GM18498 (cell line): ENCODE measurements around the gene PSMA3.

ENCODE experiments used
- ATAC-seq: cut with Tn5 transposase; IDR thresholded peaks from one replicate; pipeline ENCODE4 v1.9.1; 2021; ENCODE audit warnings: mild to moderate bottlenecking, moderate library complexity; ENCODE audit not compliant: unreplicated experiment

PSMA3 gene

DNA sequence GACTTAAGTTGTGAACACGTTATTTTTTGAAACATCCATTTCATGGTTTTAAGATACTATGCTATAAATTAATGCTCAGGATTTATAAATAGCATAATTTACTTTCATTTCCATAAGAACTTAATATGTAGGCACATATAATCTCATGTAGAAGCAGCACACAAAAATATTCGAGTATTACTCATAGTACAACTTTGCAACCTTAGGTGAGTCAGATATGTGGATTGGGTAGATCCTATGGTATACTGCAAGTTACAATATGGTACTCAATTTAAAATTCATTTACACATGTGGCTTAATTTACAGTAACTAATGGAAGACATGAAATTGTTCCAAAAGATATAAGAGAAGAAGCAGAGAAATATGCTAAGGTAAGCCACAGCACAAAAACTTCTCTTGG is 26.0 kb downstream of the PSMA3 start:
- ATAC-seq, result no peak

DNA sequence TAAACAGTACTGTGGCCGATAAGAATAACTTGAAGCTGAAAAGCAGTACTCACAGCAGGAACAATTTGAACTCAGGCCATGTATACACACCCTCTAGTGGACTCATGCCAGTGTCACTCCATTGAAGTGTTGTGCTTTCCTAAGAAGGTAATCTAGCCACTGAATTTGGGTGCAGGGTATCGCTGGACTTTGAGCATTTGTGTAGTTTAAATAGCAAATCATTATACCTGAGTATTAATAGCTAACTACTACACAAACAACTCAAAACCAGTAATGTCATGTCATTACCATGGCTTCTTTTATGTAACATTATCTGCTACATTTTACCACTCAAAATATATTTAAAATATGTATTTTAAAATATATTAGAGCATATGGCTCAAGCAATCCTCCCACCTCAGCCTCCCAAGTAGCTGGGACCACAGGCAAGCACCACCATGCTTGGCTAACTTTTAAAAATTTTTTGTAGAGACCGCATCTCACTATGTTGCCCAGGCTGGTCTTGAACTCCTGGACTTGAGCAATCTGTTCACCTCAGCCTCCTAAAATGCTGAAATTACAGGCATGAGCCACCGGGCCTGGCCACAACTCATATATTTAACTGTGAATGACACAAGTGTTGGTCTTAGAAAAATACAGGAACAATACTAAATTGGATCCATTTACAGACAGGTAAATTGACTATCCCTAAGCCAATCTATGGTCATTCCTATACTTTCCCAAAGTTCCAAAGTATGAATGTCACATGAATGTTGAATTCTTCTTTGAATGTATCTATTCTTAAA is 28.1 kb downstream of the PSMA3 start:
- no peak for ATAC-seq

DNA sequence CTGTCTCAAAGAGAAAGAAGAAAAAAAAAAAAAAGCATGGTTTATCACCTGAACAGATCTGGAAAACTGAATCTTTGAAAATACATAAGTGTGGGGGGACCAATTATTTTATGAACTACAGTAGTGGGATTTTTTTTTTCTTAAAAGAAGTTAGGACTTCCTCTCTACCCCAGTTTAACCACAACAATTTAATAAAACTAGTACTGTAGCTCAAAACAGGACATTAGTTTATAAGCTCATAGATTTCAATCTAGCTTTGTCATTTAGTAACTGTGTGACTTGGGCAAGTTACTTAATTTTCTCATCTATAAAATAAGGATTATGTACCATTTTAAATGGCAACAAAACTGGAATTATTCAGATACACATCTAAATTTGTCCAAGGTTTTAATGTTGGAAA is 30.2 kb downstream of the PSMA3 start:
- no peak for ATAC-seq

DNA sequence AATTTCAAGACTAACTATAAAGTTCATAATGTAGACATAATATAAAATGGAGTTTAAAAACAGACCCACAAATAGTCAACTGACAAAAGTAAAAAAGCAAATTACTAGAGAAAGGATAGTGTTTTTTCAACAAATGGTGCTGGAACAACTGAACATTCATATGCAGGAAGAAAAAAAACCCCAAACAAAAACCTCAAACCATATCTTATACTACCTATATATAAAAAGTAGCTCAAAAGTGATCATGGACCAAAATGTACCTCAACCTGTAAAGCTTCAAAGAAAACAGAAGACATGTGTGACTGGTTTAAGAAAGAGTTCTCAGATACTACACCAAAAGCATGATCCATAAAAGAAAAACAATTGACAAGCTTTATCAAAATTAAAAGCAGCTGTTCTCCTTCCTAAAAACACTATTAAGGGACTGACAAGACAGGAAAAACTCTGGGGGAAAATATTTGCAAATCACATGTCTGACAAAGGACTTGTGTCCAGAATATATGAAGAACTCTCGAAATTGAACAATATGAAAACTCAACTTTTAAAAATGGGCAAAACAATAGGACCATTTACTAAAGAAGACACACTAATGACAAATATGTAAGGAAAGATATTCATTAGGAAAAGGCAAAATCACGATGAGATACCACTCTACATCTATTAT is 31.0 kb downstream of the PSMA3 start:
- no peak for ATAC-seq

DNA sequence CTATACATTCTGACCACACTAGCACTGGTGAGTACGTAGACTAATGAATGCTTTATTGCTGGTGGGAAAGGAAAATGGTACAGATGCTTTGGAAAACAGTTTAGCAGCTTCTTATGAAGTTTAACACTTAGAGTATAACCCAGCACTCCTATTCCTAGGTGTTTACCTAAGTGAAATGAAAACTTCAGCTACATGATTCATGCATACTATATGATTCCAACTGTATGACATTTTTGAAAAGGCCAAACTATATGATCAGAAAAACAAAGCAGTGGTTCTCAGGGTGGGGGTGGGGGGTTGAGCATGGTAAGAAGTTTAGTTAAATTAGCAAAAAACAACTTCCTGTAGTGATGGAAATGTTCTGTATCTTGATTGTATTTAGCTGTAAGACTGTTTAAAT is 31.6 kb downstream of the PSMA3 start:
- ATAC-seq, result no peak

DNA sequence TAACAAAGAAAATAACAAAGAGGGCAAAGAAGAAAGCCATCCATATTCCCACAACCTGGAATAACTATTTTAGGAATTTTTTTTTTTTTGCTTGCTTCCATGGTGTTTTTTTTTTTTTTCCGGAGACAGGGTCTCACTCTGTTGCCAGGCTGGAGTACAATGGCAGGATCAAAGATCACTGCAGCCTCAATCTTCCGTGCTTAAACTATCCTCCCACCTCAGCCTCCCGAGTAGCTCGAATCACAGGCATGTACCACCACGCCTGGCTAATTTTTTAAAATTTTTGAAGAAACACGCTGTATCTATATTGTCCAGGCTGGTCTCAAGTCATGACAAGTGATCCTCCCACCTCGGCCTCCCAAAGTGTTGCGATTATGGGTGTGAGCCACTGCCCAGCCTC is 33.5 kb downstream of the PSMA3 start:
- ATAC-seq, result no peak

DNA sequence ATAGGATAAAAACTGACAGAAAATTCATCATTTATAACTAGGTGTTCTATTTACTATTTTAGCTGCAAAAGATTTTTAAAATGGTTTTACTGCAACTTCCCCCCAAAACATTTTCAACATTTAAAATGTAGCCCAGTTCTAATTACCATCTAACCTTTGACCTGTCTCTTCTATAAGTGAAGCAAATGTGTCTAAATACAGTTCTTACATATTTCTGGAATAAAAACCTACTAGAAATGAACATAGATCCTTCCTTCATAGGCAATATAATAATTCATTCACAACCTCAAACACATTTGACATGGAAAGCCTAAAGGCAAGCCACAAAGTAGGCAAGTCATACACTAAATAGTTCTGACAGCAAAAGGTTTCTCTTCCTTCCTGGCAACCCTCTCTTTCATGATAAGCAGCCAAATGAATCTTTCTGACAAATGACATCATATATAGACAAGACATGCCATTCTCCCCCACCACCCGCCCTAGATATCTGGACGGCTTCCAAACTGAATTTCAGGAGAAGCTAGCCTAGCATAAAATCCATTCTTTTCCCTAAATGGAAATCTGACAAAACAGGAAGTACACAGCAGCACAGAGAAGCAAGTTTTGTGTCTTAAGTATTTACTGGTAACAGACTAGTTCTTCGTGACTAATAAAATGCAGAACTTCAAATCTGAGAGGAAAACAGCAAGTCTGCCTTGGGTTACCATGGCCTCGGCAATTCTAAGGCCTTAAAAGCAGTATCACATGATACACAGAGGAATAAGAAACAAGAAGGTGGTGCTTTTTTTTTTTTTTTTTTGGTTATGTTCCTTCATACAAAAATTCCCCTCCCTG is 36.5 kb downstream of the PSMA3 start:
- ATAC-seq, result peak; percentile 65

DNA sequence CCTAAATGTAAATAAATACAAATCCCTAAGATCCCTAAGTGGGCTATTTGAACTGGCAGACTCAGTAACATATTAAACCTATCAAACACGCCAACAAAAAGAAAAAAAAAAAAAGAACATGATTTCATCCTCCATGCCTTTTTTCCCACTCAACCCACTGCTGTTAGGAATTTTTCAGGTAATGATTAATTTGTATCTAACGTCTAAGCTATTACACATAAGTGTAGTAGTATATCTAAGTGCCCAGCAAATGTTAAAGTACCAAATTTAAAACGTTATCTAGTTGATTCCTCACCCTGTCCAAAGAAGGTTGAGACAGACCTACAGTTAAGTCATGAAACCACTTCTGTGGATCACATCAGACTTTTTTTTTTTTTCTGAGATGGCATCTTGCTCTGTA is 37.3 kb downstream of the PSMA3 start:
- ATAC-seq, result no peak

DNA sequence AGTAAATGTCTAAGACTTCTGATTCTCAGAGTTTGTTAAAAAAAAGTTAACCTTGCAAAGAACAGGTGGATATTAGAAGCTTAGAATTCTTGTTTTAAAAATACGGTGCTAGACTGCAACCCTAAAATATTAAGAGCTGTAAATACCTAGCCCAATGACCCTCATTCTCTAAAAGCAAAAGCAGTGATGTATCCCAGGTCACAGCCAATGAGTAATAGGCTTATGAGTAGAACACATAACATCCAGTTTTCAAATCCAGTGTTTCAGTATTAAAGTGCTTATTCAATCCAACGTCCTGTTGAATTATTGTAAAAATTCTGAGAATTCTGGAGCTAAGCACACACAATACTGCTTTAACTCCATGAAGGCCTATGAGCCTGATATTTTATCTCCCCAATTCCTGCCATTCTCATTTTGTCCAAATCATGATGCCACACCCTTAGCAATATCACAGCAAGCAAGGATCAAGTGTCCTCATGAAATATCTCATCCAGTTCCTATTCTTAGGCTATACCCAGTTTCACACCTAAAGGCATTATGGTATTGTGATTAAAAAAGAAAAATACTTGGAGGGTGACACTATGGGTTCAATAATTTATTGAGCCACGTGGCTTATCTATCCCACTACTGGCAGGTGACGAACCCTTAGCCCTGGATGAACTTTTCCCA is 38.4 kb downstream of the PSMA3 start:
- ATAC-seq, result no peak

DNA sequence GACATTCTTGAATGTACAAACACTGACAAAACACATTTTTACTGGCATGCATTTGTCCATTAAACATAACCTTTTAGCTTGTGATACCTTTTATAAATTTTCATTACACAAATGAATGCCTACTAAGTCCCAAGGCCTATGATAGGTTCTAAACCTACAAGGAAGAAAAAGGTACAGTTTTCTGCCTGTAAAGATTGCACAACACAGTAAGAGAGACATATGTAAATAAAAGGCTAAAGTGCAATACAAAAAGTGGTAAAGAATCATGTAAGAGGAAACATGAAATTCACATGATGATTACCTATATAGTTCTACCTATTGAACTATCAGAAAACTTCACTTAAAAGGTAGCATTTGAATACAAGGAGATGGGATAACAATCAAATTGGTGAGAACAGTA is 39.1 kb downstream of the PSMA3 start:
- no peak for ATAC-seq

DNA sequence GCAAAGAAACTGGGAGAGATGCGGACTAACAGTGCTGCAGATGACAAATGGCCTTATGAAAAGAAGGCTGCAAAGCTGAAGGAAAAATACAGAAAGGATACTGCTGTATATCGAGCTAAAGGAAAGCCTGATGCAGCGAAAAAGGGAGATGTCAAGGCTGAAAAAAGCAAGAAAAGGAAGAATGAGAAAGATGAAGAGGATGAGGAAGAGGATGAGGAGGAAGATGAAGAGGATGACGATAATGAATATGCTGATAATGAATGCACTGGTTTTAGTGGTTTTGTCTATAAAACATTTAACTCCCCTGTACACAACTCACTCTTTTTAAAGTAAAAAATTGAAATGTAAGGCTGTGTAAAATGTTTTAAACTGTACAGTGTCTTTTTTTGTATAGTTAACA is 40.5 kb downstream of the PSMA3 start:
- ATAC-seq, result no peak

DNA sequence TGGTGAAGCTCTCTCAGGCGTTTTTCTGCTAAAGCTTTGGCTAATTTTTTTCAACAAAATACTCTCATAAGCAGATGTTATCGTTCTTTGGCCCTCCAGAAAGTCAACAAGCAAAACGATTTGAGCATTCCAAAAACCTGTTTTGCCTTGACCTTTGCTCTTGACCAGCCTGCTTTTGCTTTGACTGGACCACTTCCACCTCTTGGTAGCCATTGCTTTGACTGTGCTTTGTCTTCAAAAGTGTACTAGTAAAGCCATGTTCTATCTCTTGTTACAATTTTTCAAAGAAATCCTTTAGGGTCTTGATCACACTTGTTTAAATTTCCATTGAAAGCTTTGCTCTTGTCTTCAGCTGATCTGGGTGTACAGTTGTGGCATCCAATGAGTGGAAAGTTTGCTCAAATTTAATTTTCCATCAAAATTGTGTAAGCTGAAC is 43.0 kb downstream of the PSMA3 start:
- no peak for ATAC-seq

DNA sequence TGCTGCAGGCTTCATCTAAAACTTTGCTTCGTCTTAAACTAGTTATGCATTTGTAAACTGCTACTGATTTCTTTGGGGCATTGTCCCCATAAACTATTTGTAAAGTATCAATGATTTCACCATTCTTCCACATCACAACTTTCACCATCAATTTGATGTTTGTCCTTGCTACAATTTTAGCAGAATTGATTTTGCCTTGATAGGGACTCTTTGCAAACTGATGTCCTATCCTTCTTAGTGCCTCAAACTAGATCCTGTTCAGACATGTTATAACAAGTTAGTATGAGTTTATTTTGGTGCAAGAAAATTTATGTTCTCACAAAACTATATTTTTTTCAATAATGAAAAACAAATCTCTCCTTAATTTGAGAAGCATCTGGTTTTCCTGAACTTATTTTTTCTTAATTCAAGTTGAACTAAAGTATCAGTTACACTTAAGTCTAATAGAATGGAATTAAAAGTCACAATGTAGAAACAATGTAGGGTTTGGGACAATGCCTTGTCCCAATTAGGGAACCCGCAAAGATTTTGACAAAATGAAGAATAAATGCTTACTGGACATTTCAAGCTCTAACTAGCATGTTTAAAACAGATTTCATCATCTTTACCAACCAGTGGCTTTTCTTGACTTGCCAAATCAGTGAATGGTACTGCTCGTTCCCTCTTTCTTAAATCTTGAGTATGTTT is 43.6 kb downstream of the PSMA3 start:
- no peak for ATAC-seq

DNA sequence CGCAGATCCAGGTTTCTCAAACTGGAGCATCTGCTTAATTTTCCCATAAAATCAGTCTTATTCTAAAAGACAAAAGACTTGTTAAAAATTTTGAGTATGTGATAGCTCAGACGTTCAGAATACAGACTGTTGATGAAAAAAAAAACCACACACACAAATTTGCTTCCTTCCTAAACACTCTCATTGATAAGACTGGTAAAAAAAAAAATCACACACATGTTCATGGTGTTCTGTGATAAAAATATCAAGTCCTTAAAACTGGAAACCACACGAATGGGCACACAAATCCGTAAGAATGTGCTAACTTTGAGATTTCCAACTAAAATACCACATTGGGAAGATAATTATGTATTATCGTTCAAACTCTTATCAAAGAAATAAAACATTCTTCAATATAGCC is 47.0 kb downstream of the PSMA3 start:
- no peak for ATAC-seq

DNA sequence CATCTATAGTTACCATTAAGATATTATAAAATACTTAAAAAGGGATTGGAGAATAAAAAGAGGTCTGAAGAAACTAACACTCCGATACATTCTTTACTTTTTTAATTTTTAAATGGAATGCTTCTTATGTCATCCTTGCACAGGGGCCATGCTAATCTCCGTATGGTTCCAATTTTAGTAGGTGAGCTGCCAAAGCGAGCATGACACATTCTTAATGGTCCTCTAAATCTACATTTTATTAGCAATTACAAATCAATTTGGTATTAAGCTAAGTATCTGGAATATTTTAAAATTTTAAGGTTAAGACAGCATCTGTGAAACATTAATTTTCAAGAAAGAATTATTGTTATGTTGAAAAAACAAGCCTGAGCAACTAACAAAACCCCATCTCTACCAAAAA is 47.5 kb downstream of the PSMA3 start:
- ATAC-seq, result no peak

DNA sequence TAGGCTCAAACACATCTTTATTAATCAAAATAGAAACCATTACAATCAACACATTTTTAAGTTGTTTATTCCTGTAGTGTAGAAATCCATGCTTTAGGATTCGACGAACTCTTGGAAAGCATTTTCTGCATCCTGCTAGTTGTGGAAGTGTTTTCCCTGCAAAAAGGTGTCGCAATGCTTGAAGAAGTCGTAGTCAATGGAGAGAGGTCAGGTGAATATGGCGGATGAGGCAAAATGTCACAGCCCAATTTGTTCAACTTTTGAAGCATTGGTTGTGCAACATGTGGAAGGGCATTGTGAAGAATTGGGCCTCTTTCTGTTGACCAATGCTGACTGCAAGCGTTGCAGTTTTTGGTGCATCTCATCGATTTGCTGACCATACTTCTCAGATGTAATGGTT is 49.6 kb downstream of the PSMA3 start:
- ATAC-seq, result no peak

DNA sequence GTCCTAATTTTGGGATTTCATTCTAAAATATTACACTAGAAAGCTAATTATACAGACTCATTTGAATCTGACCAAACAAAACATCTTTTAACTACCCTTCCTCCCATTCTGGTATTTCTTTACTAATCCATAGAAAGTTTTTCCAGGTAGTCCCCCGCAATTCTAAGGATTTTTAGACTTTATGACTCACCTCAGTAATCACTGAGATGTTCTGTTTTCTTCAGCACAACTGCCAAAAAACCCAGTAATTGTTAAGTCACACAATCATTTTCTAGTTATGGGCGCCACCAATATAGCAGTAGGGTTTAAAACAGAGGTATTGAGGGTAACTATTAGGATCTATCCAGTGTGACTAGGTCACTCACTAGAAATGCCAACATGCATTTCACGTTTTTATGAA is 52.1 kb downstream of the PSMA3 start:
- ATAC-seq, result no peak

DNA sequence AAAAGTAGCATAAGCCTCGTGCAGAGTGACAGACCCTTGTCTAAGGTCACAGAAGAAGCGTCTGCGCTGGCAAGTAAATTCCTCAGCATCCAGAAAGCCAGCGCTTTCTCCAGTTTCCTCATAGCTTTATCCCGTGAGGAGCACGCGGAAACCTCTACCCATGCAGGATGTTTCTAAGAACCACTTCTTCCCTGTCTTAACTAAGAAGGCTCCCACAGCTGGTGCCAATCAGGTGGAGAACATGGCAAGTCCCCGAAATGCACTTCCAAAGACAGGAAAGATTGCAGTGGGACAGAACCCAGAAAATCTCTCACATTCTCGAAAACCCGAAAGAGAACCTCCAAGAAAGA is 52.7 kb downstream of the PSMA3 start:
- peak; percentile 7 for ATAC-seq

DNA sequence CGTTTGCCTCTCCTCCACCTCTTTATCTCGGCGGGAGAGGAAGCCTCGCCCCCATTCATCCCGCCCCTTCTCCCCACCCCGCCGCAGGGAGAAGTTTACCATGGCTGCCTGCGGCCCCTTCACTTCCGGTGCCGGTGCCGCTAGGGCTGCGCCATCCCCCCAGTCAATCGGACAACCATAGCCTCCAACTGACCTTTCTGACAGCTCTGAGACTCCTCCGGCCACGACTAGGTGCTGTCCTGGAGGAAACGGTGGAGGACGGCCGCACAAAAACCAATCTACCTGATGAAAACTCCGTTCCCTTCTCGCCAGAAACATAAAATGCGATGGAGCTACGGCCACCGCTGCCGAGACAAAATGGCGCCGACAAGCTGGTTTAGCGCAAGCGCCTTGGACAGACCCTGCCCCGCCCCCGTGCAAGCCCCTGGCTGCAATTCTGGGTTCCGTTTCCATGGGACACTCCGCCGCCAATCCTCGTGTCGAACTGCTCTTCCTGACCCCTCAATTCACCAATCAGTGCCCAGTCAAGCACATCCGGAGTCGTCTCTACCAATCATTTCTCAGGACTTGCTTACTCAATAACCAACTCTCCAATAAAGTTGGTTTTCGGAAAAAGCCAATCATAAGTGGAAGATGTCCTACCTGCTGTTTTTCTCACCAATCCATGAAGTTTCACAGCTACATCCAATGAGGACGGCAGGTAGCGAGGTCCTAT is 53.3 kb downstream of the PSMA3 start:
- peak; percentile 83 for ATAC-seq
